HG02885 (cell line): ENCODE measurements around the gene TADA3.
A peak's percentile ranks its signal among the peaks of the same experiment; 100 is the strongest.

Experiments used
- ATAC-seq: cut with Tn5 transposase; IDR thresholded peaks from one replicate; pipeline ENCODE4 v1.9.1; 2021; ENCODE audit warnings: mild to moderate bottlenecking; ENCODE audit not compliant: unreplicated experiment, poor library complexity

The TADA3 gene

DNA sequence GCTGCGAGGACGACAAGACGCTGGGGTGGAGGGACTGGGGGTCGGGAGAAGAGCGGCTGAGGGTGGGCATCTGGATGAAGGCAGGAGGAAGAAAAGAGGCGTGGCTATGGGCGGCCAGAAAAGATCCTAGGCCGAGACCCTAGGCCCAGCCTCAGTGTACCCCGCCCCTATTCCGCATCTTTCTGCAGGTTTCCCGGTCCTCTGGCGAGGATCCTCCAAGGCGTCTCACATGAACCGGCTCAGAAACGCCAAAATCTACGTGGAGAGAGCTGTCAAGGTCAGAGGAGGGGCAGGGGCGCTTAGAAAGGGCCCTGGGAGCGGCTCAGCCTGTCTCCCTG lies 18.1 kb upstream of the TADA3 start:
- ATAC-seq, result no peak

DNA sequence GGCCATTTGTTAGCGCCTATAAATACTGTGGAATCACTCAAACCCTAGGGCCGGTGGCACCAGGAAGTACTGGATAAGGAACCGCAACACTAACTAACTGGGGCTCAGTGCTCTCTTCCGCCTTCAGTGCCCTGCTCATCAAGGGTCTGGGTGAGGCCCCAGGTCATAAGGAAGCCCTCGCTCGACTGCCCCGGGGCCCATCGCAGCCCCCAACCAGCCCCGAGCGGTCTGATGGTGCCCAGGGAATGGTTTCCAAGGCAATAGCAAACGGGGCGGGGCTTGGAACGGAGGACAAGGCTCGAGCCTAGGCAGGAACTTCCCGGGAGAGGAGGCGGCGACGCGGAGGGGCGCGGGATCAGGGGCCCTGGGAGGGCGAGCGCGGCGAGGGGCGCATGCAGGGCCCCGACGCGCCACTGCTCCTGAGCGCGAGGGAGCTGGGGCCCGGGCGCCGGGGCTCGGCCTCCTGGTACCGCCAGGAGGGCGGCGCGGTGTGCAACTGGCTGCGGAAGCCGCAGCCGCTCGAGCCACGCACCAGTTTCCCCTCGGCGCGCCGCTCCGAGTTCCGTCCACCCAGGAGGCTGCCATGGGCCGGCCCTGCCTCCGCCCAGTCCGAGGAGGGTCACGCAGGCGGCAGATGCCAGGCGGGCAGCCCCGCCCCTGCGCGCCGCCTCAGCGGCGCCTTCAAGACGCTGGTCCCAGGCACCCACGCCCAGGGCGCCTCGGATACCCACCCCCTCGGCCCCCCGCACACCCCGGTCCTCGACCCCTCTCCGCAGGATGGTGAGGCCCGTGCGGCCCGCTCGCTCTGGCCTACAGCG lies 17.6 kb upstream of the TADA3 start, which contains the start of gene TTLL3:
TTLL3 (plus strand) TSS at position 648 of the 818 bp plus-strand sequence. CDS start 400 bp downstream, outside the sequence.
- peak; percentile 49 for ATAC-seq

DNA sequence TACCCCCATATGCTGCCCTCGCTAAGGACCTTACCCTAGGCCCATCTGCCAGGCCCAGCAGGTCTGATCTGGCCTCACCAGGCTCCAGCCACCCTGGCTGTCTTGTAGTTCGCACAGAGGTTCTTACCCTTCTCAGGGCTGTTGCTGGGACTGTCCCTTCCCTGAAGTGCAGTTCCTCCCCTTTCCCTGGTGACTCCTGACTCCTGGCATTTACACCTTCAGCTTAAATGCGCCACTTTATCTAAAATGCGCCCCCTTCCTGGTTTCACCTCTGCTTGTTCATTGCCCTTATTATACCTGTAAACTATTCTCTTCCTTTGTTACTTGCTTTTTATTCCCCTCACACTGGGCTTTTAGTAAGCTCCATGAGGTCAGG lies 17.0 kb upstream of the TADA3 start:
- peak; percentile 31 for ATAC-seq

DNA sequence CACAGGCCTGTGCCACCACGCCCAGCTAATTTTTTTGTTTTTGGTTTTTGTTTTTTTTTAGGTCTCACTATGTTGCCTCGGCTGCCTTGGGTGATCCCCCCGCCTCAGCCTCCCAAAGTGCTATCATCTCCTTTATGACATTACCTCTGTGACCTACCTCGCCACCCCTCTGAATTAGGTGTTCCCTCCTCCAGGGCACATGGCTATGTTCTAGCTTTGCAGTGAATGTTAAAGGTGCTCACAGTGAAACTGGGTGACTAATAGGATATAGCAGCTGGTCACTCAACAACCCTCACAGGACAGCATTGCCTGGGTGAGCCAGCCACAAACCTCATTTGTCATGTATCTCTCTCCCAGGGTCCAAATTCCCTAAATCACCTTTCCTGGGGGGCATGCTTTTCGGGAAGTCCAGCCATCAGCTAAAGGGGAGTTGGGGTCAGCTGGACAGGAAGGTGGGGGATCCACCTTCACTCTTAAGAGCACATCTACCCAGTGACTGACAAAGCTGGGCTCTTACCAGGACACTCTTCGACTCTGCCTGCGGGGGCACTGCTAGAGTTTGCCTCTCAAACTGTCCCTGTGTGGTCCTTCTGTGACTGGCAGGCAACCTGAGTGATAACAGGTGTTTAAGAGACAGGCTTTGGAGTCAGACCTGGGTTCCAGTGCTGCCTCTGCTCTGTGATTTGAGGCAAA lies 16.2 kb upstream of the TADA3 start:
- ATAC-seq, result peak; percentile 55

DNA sequence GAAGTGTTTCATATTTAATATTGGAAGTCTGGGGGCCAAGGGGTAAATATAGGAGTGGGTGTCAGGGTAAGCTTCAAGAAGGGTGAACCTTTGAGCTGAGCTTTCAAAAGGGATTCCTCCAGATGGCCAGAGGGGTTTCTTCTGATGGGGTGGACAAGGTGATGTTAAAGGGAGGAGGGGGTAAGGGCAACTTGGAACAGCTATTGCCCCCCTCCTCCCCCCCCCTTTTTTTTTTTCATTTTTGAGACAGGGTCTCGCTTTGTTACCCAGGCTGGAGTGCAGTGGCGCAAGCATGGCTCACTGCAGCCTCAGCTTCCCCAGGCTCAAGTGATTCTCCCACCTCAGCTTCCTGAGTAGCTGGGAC lies 15.7 kb upstream of the TADA3 start:
- ATAC-seq, result no peak

DNA sequence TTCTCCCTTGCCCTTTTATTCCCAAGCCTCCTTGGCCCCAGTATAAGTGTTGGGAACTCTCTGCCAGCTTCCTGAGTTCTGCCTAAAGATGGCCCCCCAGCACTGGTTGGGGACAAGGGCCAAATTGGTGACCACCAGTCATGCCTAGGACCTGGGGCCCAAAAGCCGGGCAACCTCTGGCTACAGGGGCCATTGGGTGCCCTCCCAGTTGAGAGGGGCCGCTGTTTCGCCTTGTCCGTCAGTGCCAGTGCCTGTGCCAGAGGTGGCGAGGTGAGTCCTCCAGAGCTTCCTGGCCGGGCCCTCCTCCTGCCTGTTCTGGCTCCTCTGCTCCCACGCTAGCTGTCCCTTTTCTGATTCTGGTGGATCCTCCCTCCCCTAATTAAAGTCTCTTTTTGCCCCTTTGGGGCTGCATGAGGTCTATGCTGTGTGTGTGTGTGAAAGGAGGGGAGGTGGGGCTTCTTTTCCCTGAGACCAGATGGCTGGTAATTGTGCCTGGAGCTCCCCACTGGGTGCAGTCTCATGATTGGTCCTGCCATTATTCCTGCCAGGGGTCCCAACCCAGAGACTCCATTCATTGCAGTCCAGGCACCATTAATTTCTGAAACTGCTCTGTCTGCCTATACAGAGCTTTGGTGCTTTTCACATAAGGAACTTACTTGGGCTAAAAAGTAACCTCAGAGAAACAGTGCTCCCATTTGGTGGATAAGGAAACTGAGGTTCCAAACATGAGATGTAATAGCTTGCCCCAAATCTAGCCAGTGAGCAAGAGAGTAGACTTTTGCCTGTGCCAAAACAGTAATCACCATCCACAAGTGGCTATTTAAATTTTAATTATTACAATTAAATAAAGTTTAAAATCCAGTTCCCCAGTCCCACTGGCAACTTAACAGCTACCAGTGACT lies 14.7 kb upstream of the TADA3 start:
- ATAC-seq, result no peak

DNA sequence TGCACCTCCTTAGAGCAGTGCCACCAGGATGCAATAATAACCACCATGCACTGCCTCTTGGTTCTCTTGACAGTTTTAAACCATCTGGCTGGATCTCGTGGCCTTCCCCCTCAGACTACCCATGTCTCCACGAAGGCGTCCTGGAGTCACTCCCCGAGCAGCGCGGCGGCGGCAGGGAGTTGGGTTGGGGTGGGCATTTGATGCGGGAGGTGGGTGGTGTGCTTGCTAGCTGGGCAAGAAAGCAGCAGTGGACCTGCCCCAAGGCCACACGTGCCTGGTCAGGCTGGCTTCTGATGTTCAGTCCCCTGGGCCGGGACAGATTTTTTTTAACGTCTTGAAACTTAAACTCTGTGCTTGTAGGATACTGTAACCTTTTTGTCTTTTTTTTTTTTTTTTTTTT lies 13.9 kb upstream of the TADA3 start:
- ATAC-seq, result no peak

DNA sequence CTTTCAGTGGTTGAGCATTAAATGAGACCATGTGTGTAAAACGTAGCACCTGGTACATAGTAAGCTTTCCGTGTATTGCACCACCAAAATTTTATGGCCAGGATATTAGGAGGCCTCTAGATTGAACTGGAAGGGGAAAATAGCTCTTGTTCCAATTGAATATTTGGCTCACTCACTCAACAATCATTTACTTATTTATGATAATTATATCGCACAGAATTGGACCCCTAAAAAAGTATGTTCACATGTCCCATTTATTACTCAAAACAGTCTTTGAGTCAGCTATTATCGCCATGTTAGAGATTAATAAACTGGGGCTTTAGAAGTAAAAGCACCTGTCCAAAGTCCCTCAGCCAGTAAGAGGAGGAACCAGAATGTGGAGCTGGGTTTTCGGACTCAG lies 12.7 kb upstream of the TADA3 start:
- ATAC-seq, result no peak

DNA sequence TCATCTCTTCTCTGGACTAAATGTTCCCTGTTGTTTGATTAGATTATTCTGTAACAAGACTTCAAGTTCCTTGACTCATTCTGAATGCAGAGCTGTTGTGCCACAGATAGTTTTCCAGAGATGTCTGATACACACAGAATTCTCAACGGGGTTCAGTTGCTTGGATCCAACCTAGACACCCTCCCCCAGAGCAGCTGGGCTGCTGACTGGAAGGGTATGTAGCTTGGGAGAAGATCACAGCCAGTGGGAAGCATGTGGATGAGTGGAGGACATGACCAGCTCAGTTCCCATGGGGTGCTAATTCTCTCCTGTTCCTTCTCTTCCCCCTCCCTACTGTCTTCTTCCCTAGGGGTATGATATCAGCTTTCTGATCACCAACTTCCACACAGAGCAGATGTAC lies 11.2 kb upstream of the TADA3 start:
- ATAC-seq, result no peak

DNA sequence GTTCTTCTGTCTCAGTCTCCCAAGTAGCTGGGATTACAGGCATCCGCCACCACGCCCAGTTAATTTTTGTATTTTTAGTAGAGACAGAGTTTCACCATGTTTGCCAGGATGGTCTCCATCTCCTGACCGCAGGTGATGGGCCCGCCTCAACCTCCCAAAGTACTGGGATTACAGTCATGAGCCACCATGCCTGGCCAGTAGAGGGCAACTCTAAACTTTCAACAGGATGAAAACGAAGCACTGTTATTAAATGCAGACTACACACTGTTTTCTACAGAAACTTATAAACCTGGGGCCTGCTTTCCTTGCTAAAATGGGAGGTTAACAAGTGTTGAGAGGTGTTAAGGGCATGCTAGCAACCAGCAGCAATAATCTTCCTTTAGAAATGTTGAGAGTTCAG lies 8.3 kb upstream of the TADA3 start:
- ATAC-seq, result no peak

DNA sequence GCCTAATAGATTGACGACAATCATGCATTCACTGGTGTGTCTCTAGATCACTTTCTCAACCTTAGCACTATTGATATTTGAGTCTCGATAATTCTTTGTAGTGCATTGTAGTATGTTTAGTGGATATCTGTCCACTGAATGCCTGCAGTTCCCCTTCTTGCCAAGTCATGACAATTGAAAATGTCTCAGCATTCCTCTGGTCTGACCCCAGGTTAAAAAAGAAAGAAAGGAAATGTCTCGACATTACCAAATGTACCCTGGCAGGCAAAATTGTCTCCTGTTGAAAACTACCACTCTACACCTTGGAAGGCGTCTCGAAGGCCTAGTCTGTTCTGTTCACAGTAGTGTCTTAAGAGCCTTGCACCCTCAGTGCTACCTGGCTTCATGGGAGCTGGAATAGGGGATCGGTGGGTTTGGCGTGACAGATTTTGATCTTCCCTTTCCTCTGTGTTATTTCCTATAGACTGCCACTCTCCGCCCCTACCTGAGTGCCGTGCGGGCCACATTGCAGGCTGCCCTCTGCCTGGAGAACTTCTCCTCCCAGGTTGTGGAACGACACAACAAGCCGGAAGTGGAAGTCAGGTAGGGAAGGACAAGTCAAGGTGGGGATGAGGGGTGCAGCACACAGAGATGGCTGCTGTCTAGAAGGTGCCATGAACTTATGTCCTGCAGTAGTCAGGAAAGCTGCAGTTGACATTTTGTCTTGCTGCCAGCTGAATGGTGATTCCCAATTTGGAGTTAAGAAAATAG lies 5.1 kb upstream of the TADA3 start:
- no peak for ATAC-seq

DNA sequence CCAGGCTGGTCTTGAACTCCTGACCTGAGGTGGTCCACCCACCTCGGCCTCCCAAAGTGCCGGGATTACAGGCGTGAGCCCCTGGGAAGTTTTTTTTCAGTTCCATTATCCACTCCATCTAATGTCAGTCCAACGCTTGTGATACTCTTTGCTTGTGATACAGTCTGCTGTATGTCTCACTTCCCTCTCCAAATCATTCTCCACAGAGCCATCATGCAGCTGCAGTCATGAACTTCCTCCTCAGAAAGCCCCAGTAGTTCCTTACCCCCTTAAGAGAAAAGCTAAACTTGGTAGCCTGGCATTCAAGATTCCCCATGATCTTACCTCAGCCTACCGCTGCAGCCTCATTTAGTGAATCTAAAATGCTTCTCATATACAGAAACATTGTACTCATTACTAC lies 2.9 kb upstream of the TADA3 start:
- ATAC-seq, result no peak

DNA sequence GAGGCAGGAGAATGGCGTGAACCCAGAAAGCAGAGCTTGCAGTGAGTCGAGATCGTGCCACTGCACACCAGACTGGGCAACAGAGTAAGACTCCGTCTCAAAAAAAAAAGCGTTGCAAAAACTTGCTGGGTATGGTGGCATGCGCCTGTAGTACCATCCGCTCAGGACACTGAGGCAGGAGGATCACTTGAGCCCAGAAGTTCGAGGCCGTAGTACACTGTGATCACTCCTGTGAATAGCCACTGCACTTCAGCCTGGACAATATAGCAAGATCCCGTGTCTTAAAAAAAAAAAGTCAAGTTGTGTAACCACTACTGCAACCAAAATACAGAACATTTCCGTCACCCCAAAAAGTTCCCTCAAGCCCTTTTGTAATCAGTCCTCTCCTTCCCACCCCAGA lies 2.1 kb upstream of the TADA3 start:
- ATAC-seq, result no peak

DNA sequence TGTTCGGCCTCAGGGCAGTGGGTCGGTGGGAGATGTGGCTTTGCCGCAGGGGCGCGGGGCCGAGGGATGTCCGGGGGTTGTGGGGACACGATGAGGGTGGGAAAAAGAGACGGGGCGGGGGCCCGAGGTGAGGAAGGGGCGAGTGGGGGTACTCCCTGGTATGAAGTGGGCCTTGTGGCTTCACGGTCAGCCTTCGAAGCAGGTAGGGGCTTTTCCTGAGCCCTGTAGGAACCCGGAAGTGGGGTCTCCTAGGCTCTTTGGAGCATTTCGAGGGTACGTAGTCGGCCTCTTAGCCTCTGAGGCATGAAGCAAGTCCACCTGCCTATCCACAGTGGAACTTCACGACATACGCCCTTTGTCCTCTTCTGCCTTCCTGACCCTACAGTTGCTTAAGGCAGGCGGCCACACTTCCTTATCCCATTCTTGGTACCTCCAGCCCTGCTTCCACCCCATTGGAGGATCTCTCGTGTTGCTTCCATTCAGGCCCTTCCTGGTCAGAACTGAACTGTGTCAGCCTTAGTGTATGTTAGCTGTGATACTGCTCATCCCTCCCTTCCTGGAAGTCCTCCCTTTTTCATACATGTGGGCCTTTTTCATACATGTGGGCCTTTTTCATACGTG lies 998 bp upstream of the TADA3 start:
- ATAC-seq, result no peak

DNA sequence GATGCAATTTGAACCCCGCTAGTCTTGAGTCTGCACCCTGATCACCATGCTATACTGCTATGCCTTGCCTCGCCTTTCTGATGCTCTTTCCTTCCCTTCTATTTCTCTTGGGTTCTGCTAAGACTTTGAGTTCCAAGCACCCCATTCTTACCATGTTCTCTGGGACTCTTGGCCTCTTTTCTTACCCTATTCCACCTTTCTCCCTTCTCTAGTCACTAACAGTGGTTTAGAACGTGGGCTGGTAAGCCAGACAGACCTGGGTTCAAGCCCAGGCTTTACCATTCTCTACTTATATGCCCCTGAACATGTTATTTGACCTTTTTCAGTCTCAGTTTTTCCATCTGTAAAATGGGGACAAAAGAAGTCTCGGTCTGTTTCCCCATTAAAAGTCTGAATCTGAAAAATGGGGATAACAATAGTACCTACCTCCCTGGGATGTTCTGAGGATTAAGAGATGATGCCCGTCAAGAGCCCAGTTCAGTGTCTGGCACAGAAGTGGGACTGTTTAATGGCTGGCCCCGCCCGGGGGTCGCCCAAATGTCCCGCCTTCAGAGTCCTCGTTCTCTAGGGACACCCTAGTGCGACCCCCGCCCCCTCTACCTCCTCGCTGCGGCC lies 376 bp downstream of the TADA3 start:
- no peak for ATAC-seq

DNA sequence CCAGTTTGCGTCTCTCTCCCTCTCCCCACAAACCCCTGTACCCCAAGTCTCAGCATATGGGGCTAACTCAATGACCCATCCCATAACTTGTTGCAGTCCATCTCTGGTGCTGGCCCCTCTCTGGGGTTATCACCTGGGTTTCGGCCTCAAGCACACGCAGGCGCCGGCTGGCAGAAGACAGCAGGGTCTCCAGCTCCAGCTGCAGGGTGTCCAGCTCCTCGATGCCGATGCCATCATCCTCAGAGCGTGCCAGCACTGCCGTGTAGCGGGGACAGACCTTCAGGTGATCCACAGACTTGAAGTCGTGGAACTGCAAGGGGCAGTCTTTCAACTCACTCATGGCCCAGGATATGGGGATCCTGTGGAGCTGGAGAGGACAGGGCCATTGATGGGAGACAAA lies 1.1 kb downstream of the TADA3 start:
- ATAC-seq, result no peak

DNA sequence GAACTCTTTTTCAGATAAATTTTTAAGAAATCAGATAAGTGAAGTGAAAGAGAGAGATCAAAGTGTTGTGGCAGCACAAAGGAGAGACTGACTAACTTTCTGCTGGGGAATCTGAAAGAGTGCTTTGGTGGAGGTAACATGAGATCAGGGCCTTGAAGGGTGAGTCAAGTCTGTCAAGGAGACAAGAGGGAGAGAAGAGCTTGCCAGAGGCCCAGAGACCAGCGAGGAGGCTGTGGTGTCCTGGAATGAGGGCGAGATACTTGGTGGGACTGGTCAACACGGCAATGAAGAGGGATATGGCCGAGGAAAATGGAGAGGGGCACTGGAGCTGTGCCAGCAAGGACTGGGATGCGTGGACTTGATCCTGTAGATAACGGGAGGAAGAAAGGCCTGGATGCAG lies 4.6 kb downstream of the TADA3 start:
- ATAC-seq, result no peak

DNA sequence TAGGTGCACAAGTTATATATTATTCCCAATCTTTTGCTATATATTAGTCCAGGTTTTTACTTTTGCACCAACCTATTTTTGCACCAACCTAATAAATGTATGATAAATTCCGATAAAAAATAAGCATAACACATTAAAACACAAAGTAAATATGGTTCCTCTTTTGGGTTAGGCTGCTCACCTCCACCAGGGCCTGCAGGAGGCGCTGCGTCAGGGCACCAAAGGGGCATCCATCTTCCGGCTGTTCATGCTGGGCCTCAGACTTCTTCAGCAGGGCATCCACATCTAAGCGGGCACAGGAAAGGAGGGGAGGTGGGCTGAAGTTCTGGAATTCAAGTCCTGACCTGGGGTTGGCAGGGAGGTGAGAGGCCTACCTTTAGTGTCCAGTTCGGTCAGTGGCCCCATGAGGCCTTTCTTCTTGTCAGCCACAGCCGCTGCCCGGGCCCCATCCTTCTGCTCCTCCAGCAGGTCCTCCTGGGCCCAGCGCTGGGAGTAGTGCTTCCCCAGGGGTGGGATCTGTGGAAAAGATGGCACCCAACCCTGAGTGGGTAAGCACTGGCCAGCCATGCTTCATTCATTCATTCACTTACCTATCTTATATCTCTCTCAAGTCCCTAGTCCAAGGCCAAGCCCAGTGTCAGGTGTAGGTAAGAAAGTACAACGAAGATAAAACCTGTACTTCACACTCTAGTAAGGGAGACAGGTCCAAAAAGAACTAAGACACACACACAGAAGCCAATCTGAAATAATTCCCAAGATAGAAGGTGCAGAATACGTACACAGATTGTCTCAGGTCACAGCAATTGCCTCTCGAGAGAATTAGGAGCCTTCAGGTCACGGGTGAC lies 5.2 kb downstream of the TADA3 start:
- no peak for ATAC-seq
